Gastrocnemius medialis (tissue), 4 donors: ENCODE results near the gene TBATA.

Source experiments
- POLR2A ChIP-seq, 2 donors: fragments of 450-650 bp; IDR thresholded peaks; one replicate each; pipeline ENCODE4 v1.6.1; 2017; ENCODE audit warnings: antibody characterized with exemption in 2 of 2, mild to moderate bottlenecking in 2 of 2, moderate library complexity in 2 of 2
- TF ChIP-seq, protein P1 (sequence below), 5 experiments: fragments of 450-650 bp in 3 of 5; fragments of 200-600 bp in 2 of 5; sonication (generic) in 2 of 5; IDR thresholded peaks in 4 of 5; conservative IDR thresholded peaks in 1 of 5; 1 replicate in 4 of 5; 2 replicates in 1 of 5; pipeline ENCODE4 v1.5.1; 2016 to 2019; ENCODE audit warnings: antibody characterized with exemption in 5 of 5, mild to moderate bottlenecking in 3 of 5, moderate library complexity in 3 of 5

DNA sequence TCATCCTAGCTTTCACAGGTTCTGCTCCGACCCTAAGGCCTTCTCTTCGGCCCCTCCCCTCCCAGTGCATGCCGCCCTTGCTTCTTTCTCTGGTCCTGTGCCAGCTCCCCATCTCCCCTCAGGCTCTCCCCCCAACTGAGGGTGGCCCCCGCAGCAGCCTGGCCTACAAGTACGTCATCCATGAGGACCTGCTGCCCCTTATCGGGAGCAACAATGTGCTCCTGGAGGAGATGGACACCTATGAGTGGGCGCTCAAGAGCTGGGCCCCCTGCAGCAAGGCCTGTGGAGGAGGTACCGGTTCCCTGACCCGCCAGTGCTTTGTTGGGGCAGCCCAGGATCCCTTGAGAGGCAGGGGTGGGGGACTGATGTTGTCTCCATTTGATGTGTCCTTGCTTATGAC is 33.8 kb downstream of the TBATA start:
- TF ChIP-seq, protein P1, sequence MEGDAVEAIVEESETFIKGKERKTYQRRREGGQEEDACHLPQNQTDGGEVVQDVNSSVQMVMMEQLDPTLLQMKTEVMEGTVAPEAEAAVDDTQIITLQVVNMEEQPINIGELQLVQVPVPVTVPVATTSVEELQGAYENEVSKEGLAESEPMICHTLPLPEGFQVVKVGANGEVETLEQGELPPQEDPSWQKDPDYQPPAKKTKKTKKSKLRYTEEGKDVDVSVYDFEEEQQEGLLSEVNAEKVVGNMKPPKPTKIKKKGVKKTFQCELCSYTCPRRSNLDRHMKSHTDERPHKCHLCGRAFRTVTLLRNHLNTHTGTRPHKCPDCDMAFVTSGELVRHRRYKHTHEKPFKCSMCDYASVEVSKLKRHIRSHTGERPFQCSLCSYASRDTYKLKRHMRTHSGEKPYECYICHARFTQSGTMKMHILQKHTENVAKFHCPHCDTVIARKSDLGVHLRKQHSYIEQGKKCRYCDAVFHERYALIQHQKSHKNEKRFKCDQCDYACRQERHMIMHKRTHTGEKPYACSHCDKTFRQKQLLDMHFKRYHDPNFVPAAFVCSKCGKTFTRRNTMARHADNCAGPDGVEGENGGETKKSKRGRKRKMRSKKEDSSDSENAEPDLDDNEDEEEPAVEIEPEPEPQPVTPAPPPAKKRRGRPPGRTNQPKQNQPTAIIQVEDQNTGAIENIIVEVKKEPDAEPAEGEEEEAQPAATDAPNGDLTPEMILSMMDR (IDR thresholded peaks at IDR 0.05 in 4 of 5, conservative IDR thresholded peaks at IDR 0.05 in 1 of 5): no peak
- no peak for TF ChIP-seq POLR2A (IDR thresholded peaks at IDR 0.05)
